DMS79 (cell line): ENCODE data around the gene ACTR5.

Experiments
- DNase-seq: peaks from one replicate; lab custom pipeline; 2025; lab: John Stamatoyannopoulos, UW

Gene ACTR5

GRCh38 chr20:38728911-38729642 is 19.2 kb upstream of the ACTR5 start:
- no peak for DNase-seq

DNA sequence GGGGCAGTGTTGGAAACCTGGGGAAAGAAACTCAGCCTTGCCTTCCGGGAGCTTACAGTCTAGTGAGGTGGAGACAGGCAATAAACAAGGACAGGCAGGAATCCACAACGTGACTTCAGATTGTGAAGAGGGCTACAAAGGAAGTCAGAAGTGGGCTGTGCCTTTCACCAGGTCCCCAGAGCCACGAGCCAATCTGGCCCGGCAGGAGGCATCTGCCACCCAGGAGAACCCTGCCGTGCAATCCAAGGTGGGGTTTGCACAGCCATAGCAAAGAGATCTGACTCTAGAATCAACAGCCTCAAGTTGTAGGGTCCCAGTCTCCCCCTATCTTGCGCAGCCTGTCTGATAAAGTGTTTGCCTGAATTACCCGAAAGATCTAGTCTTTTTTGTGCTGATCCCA is 18.5 kb upstream of the ACTR5 start:
- no peak for DNase-seq

DNA sequence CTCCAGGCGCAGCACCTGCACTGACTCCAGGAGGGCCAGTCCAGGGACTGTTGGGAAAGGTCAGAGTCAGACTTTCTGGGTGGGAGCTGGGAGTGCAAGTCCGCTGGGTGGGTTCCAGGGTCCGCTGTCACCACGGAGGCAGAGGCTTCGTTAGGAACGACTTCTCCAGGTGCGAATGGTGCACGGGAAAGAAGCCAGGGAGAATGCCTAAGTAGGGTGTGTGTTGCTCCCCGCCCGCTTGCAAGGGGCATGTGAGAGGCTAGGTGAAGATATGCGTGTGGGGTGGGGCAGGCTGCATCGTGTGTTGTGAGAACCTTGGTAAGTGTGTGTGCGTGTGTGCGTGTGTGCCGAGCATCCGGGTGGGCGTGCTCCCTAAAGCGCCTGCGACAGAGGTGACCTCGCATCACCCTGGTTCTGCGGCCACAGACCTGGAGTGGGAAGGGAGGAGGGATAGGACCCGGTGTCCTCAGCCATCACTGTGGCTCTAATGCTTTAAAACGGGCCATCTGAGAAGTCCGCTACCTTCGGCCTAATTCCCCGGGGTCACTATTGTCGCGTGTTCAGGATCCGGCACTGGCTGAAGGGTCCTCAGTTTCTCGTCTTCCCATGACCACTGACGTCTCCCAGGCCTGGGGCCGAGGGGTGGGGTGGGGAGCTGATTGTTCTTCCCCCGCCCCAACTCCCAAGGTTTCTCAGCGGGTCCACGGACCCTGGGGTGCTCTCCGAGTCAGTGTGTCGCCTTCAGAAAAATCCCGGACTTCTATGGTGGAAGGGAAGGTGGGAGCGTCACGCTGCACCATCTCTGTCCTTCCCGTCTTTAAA is 17.9 kb upstream of the ACTR5 start:
- no peak for DNase-seq

DNA sequence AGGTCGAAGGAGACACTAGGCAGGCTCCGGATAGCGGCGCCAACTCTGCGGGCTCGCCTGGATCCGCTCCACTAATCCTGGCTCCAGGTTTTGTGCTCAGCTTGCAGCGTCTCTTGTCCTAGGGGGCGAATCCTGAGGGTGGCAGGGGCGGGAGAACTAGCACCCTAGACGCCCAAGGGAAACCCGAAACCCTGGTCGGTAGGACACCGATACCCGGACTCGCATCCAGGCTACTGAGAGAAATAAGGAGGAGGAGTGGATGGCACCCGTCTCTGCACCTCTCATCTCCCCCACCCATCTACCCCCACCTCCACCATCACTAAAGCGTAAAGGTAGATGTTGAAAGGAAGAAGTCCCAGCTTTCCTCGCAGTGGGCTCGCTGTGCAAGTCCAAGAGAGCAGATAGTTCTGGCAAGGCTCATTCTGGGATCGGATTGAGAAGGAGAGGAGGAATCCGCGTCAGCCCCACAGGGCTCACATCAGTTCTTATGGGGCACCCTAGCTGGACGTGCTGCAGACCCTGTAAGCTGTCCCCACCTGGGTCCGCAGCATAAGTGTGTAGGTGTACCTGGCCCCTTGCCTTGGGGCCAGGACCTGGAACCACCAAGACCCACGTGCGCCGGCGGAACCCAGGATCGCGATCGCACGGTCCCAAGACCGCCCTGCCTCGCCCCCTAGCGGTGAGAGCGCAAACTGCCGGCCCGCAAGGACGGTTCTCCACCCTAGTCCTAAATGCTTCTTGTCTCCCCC is 17.1 kb upstream of the ACTR5 start:
- peak; percentile 52 for DNase-seq

DNA sequence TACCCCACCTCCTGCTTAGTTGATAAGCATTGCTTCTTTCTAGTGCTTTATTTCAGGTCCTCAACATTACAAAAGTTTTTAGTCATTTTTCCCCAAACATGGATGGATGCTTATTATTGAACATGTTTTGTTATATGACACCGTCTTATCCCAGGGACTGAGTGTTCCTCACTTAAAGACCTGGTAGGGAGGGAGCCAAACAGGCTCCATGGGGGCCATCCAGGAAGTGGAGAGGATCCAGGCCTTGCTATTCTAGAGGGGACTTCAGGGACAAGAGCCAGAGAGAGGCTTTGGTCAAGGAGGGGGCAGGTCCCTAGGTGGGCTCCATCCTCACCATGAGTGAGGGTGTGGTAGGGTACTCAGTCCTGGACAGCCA is 16.5 kb upstream of the ACTR5 start:
- no peak for DNase-seq

DNA sequence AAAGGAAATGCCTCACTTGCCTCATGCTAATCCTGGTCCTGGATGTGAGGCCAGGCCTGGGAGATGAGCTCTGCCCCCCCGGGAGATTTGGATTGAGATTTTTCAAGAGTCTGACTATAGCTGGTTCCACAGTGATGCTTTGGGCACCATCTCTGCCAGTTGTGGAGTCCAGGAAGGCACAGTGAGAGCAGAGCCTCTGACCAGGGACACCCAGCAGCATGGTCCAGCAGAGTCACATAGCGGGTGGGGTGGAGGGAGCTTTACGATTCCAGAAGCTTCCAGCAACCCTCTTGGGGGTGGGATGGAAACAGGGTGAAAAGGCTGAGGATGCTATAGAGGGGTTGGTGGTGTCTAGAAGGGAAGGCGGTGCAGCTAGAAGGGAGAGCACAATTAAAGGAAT is 15.3 kb upstream of the ACTR5 start:
- DNase-seq: no peak

- DNase-seq: no peak
Observed at GRCh38 chr20:38735172-38735571, 13.1 kb upstream of the ACTR5 start.

- no peak for DNase-seq
Observed at GRCh38 chr20:38737887-38738286, 10.4 kb upstream of the ACTR5 start.

- DNase-seq: no peak
Observed at GRCh38 chr20:38745757-38746156, 2.5 kb upstream of the ACTR5 start.

- no peak for DNase-seq
Observed at GRCh38 chr20:38747495-38748096, 664 bp upstream of the ACTR5 start.

- DNase-seq: no peak
Observed at GRCh38 chr20:38748861-38749149, 545 bp downstream of the ACTR5 start.

DNA sequence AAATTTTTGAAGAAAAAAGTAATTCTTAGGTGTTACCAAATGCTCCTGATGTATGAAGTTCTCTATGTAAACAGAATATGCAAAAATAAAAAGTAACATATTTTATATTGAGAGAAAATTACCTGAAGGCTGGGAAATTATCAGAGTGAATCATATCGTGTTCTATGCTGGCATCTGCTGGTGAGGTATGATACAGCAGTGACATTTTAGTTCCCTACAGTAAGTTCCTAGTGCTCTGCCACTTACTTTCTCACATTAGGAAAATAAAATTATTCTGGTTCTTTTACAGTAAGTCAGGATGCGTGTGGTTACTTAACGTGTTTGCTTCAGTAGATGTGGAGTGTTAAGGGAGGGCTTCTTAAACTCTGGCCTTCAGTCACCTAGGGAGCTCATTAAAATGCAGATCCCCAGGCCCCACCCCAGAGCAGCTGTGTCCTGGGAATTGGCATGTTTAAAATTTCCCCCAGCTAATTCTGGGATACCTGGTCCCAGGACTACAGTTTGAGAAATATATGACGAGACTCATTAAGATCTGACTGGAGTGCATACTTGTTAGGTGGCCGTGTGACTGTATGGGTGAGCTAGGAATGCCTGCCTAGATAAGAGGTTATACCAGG is 3.2 kb downstream of the ACTR5 start:
- no peak for DNase-seq

- no peak for DNase-seq
Observed at GRCh38 chr20:38752029-38752428, 3.8 kb downstream of the ACTR5 start.

GRCh38 chr20:38754924-38755323 is 6.7 kb downstream of the ACTR5 start:
- DNase-seq: no peak

DNA sequence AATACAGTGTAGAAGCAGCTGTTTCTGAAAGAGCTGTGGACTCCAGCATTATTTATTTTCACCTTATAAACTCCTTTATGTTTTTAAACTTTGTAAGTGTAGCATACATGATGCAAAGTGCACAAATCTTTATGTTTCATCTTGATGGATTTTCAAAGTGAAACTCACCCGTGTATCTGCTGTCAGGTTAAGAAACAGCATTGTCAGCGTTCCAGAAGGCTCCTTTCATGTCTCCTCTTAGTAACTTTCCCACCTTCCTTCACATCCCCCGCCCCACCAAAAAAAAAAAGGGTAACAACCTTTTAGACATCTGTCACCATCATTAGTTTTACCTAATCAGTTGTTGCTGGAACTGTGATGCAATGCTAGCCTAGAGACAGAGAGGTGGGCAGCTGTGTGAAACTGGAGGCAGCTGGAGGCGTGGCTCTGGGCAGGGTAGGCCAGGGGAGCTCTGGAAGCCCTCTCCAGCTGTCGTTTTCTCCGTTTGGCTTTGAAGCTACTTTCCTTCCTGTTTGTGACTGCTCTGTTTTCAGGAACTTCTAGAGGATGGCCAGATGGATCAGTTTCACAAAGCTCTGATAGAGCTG is 7.2 kb downstream of the ACTR5 start:
- no peak for DNase-seq

GRCh38 chr20:38757145-38757775 is 9.0 kb downstream of the ACTR5 start:
- no peak for DNase-seq

DNA sequence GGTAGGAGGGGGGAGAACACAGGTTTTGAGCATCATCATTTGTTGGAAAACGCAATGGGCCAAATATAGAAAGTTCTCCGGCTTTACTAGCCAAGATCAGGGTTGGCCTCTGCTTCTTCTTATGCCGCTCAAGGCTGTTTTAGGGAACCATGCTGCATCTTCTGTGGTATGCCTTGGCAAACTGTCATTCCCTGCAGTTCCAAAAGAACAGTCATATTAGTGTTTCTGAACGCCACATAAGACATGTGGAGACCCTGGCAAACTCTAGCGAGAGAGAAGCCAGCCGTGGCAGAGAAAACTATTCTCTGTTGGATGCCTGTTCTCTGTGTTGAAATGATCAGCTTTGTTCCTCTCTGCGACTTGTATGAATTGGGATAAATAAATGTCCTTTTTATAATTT is 10.8 kb downstream of the ACTR5 start:
- DNase-seq: no peak

GRCh38 chr20:38760978-38761377 is 12.7 kb downstream of the ACTR5 start:
- no peak for DNase-seq

DNA sequence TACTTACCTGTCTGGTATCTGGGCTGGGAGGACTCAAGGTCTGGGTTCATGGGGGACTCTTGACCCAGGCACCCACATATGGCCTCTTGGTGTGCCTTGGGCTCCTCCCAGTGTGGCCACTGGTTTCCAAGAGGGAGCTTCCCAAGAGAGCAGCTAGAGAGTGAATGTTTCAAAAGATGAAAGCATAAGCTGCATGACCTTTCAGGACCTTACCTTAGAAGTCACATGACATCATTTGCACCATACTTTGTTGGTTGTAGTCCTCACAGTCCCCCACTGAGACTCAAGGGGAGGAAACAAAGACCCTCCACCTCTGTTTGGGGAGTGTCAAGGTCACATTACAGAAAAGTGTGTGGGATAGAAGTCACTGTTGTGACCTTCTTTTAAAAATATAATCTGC is 13.9 kb downstream of the ACTR5 start:
- no peak for DNase-seq

DNA sequence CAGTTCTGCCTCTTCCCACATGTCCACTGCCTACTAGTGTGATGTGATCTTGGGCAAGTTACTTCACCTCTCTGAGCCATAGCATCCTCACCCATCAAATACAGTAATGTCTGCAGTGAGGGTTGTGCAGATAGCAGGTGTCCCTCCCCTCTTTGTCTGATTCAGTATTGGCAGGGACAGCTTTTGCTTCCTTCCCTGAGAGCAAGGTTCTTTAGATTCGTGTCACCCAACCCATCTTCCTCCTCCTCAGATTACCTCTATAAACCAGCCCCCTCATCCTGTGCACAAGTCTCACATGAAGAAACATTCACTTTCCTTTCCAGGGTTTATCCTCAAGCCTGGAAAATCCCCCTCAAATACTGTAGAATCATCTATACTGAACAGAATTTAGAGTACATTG is 15.4 kb downstream of the ACTR5 start:
- DNase-seq: no peak

GRCh38 chr20:38764567-38765318 is 16.5 kb downstream of the ACTR5 start:
- no peak for DNase-seq
